ENCODE measurements around the gene GIPC2.
"Not testable (repeated sequence)": the region's sequence is repeated elsewhere in the genome, so short reads cannot be mapped to it uniquely, and the experiment has no call there.

The GIPC2 gene

DNA sequence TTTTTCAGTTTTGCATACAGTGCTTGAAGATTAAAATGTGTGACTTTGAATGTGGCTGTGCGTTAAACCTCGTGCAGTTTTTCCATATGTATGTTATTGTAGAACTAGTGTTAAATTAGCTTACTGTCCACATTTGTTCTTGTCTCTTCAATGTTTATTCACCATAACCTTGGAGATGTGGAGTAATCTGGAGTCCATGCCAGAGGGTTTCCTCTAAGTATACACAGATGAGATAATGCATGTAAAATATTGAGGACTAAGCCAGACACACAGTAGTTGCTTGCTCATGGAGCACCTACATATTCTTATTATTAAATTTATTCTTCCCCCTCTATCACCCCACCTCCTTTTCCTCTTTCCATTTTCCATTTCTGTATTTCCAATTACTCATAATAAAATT, 7.7 kb upstream of the GIPC2 start:
- no peak for DNase-seq

DNA sequence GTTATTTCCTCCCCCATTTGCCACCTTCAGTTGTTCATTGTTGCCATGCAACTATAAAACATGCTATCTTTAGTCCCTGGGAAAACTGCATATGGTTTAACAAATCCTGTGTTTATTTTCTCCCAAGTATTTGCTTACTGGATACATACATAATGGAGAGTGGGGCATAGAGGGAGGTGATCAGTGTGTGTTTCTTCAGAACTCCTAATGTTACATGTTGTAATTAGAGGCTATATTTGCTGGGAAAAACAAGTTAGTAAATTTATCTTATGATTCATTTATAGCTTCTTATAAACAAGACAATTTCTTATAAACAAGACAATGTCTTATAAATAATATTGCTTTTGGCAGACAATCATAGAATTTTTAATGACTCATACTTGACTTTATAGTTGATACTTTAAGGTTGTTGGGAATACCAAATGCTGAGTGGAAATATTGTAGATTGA, 7.3 kb upstream of the GIPC2 start:
- no peak for DNase-seq

GRCh38 chr1:78040484-78041089, 5.2 kb upstream of the GIPC2 start:
- DNase-seq, result no peak

GRCh38 chr1:78043436-78043835, 2.3 kb upstream of the GIPC2 start:
- DNase-seq, result no peak

DNA sequence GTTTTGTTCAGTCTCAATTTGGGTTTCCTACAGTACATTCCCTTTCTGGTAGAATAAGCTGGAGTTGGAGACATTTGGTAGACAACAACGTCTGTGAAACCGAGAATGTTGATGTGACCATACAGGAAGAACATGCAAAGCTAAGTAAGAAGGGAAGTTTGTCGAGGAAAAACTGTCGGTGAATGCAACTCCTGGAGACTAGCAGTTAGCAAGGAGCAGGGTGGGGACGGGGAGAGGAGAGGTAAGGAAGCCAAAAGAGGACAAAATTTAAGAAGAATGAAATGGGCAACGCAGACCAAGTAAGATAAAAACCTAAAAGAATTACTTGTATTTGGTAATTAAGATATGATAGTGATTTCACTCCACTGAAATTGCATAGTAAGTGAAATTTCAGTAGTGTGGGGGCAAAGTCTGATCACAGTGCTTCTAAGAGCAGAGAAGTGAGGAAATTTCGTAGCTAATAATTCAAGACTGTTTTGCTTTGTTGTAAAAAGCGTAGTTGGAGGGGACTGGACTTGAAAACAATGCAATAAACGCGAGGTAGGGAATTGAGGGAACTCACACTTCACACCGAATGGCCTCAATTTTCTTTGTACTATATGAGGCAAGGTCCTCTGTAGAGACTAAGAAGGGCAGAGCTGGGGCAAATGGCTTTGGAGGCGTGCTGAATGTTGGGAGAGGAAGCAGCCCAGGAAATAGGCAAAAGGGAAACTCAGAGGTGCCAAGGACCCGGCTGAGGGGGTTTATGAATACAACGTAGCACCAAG, 787 bp upstream of the GIPC2 start:
- DNase-seq, result no peak

DNA sequence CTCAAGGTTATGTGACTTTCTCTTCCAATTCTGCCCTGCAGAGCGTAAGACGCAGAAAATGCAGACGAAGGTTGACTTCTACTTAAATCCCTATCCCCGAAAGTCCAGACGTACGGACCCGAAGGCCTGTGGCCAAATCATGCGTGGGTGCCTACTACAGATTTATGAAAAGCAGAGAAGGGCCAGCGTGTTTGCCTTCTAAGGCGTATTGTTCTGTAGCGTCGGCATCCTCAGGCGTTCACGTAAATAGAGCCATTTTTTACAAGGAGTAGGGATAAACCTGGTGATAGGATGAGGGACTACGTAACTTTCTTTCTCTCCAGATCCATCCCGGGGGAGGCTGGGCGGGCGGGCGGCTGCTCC, 222 bp upstream of the GIPC2 start:
- DNase-seq, result no peak

- DNase-seq, result no peak
Measured at GRCh38 chr1:78047106-78047505, 1.3 kb downstream of the GIPC2 start.

GRCh38 chr1:78047631-78048030, 1.9 kb downstream of the GIPC2 start:
- no peak for DNase-seq

GRCh38 chr1:78048446-78048845, 2.7 kb downstream of the GIPC2 start:
- no peak for DNase-seq

DNA sequence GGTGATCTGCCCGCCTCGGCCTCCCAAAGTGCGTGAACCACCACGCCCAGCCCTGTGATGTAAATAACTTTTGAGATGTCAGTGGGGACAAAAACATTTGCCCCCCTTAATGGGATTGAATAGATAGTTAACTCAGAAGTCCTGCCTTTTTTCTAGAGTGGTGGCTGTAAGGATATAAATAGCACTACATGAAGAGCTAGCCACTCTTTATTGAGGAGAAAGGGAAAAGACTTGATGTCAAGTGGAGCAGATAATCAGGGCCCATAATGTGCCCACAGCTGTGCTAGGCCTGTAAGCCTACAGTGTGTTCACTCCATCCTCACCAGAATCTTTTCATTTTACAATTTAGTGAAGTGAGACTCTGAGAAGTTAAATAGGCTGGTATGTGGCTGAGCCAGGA, 3.6 kb downstream of the GIPC2 start:
- DNase-seq, result no peak

GRCh38 chr1:78051005-78051404, 5.2 kb downstream of the GIPC2 start:
- DNase-seq, result no peak

GRCh38 chr1:78052685-78053405, 7.1 kb downstream of the GIPC2 start:
- DNase-seq, result no peak

DNA sequence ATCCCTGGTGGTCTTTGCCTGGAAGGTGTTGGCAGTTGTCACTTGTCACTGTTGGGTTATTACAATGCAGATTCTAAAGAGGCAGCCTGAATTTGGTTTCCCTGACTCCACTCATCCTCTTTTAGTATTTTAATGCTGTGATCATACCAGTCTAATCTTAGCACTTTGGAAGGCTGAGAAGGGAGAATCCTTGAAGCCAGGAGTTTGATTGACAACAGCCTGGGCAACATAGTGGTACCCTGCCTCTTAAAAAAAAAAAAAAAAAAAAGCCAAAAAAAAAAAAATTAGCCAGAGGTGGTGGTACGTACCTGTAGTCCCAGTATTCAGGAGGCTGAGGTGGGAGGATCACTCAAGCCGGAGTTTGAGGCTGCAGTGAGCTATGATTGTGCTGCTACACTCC, 7.7 kb downstream of the GIPC2 start:
- DNase-seq, result no peak

DNA sequence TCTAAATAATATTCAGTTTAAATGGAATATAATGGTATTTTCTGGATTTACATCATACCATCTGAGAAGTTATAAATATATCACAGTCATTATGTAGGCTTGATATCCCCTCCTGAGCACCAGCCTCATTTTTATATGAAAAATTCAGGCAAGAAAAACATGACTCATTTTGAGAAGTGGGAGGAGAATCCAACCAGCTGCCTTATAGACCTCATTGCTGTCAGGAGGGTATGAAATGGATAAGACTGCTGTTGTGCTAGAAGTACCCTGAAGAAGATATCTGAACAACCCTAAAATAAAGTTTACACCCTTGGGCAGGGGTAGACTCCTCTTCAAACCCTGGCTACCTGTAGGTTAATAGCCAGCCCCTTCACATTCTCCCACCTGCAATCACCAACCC, 8.8 kb downstream of the GIPC2 start:
- DNase-seq, result no peak

DNA sequence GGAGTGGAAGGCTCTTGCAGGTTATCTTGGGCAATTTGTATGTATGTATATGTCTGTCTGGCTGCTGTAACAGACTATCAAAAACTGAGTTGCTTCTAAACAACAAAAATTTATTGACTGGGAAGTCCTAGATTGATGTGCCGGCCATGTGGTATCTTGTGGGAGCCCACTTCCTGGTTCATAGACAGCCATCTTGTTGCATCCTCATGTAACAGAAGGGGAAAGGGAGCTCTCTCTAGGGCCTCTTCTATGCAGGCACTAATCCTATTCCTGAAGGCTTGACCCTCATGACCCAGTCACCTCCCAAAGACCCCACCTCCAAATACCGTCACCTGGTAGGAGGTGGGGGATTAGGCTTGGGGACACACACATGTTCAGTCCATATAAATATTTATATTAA, 9.2 kb downstream of the GIPC2 start:
- no peak for DNase-seq

- no peak for DNase-seq
Measured at GRCh38 chr1:78055565-78056132, 9.9 kb downstream of the GIPC2 start.

DNA sequence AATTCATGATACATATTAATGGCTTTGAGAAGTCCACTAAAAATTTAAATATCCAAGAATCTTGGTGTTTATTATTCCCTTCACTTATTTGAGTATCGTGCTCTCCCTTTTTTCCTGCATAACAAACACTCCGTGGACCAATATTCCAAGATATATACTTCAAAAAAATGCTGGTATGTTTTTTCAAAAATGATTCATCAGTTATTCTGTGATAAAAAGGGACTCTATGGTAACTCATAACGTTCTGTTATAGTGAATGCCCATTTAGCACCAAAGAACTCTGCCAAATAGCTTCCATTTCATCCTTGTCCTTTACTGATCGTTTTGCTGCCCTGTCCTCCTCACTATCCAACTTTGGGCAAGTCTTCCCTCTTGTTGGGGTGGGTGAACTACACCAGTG, 12.9 kb downstream of the GIPC2 start:
- no peak for DNase-seq

DNA sequence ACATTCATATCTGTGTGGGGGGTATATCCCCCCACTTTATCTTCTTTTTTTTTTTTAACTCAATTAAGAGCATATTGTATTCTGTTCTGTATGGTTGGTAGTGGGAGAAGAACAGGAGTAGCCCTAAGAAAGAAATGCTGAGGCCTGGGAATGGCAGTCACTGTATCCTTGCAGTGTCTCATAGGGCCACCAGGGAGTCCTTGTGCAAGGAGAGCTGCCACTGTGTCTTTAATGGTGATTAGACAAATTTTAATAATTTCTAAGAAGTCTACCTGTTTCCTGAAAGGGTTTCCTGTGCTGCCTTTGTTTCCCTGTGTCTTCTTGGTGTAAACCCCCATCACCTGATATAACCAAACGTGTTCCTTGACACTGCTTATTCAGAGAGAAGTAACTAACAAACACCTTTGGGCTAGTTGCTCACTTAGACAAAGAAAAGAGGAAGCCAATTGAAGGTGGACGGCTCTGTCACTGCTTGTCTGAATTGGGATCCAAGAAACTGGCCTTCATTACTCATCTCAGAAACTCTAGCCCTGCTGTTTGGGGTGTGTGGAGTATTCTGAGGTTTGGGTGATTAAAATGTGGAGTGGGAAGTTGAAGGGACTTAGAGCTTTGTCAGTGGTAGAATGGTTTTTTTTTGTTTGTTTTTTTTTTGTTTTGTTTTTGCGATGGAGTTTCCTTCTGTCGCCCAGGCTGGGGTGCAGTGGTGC, 15.2 kb downstream of the GIPC2 start:
- DNase-seq, result no peak

DNA sequence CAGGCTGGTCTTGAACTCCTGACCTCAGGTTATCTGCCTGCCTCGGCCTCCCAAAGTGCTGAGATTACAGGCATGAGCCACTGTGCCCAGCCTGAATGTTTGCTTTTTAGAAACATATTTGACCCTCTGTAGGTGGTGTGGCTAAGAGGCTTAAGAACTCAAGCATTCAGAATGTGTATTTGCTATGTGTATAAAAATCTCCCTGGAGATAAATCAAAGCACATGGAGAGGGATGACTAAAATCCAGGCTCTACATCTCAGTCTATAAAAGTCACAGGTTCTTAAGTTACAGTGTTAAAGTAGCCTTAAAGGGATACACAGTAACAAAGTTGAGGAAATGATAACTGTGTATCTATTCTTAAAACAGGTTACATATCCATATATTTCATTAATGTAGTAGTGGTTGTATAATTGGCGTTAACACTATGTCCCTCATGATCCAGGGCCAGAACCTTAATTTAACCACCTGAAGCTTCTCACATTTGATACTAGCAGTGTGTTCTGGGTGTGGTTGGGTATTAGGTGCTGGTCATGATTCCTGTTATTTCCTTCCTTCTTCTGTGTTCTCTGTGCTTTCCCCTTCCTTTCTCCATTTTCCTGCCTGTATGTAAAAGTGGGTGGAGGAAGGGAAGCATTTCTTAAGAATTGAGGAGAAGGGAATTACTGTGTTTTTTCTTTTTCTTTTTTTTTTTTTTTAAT, 16.2 kb downstream of the GIPC2 start:
- DNase-seq, result no peak

DNA sequence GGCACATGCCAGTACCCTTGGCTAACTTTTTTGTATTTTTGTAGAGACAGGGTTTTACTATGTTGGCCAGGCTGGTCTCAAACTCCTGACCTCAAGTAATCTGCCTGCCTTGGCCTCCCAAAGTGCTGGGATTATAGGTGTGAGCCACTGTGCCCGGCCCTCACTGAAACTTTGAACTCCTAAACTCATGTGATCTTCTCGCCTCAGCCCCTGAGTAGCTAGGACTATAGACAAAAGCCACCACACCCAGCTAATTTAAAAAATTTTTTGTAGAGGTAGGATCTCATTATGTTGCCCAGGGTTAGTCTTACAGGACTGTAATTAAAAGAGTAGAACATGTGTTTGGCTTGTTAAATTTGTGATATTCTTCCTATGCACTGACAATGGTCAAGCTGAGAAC, 19.1 kb downstream of the GIPC2 start:
- not testable (repeated sequence) for DNase-seq

- DNase-seq, result no peak
Measured at GRCh38 chr1:78068681-78069283, 23.0 kb downstream of the GIPC2 start.

DNA sequence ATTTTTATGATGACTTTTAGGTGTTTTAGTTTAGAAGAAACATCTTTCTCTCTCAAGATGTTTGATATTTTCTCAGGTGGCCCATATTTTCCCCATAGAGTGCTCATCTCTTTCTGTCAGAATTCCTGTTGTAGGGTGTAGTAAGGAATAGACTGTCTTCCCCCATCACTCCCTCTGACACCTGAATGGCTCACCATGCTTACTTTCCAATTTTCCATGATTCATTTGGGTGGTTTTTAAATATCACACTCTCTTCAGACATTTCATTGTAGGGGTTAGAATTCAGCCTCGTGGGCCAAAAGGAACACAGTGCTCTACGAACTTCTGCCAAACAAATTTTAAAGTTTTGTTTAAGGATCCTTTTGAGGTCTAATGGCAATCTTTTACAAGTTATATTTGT, 24.0 kb downstream of the GIPC2 start:
- DNase-seq, result no peak

Data from NCI-H1048 (cell line).